GM18502 (cell line): ENCODE results near the gene TMEM217.
A peak's percentile ranks its signal among the peaks of the same experiment; 100 is the strongest.

Source experiments
- ATAC-seq: cut with Tn5 transposase; IDR thresholded peaks from one replicate; pipeline ENCODE4 v1.9.1; 2021; ENCODE audit warnings: mild to moderate bottlenecking; ENCODE audit not compliant: unreplicated experiment, poor library complexity

TMEM217 gene

GRCh38 chr6:37171970-37172812 lies 85.8 kb downstream of the TMEM217 start:
- ATAC-seq: no peak

- no peak for ATAC-seq
Measured at GRCh38 chr6:37171201-37171969, 86.6 kb downstream of the TMEM217 start.

GRCh38 chr6:37170273-37171200 lies 87.4 kb downstream of the TMEM217 start:
- ATAC-seq: peak; percentile 30

GRCh38 chr6:37169496-37170272 lies 88.3 kb downstream of the TMEM217 start, which contains the start of gene PIM1:
Gene PIM1 (plus strand): TSS chr6:37170152. CDS start chr6:37170576, 424 bp downstream.
- ATAC-seq: peak; percentile 70

- ATAC-seq: no peak
Measured at GRCh38 chr6:37168811-37169495, 89.0 kb downstream of the TMEM217 start.

- ATAC-seq: no peak
Measured at GRCh38 chr6:37168163-37168758, 89.7 kb downstream of the TMEM217 start.

- ATAC-seq: no peak
Measured at GRCh38 chr6:37162740-37163139, 95.2 kb downstream of the TMEM217 start.
